ENCODE measurements around the gene NUFIP2. TPM values are rescaled to one million over a fixed set of nuclear protein-coding genes. Genes with fewer than 3 reads are reported as not detected.
A peak's percentile ranks its signal among the peaks of the same experiment; 100 is the strongest.

NUFIP2 gene
- total and polyA plus RNA-seq, 10 of the 15 experiments (the other 5 are each of a cell fraction or from before 2014, with no cell fraction given), result 3.7 to 32.3 (median 14.5) TPM

GRCh38 chr17:29293890-29294579 lies at the start of gene NUFIP2 (continued):
- TF ChIP-seq GABPA (IDR thresholded peaks at IDR 0.05; ENCODE audit: low read depth) (peak; percentile 70; the same call in 1 of the 2 replicates), NFYB (IDR thresholded peaks at IDR 0.05; ENCODE audit: insufficient read depth, low read depth, low read length) (peak; percentile 96), ZBTB40 (IDR thresholded peaks at IDR 0.05; ENCODE audit: borderline replicate concordance) (peak; percentile 73), FOS (IDR thresholded peaks at IDR 0.05; ENCODE audit: borderline replicate concordance, extremely low read depth, insufficient read length) (no peak), CBX5 (IDR thresholded peaks at IDR 0.05; ENCODE audit: low read depth) (peak; percentile 37; the same call in 1 of the 2 replicates), HCFC1 (IDR thresholded peaks at IDR 0.05; ENCODE audit: low read length) (peak; percentile 73), KAT2A (conservative IDR thresholded peaks at IDR 0.05; ENCODE audit: control insufficient read depth, low read depth, low read length) (no peak), ETV6 (conservative IDR thresholded peaks at IDR 0.05 in 1 of 2, IDR thresholded peaks at IDR 0.05 in 1 of 2; ENCODE audit: borderline replicate concordance in 1 of 2, low read depth in 1 of 2) (peak in 1 of 2 experiments; percentile 71; a peak in 1 of 4 replicates), DPF2 (IDR thresholded peaks at IDR 0.05) (peak; percentile 97), RB1 (IDR thresholded peaks at IDR 0.05; ENCODE audit: borderline replicate concordance) (peak; percentile 67; the same call in 1 of the 2 replicates), NFIC (IDR thresholded peaks at IDR 0.05; ENCODE audit: low read depth, low read length) (no peak), EGR1 (IDR thresholded peaks at IDR 0.05; ENCODE audit: borderline replicate concordance in 1 of 2, low read depth in 2 of 2, low read length in 2 of 2) (peak in 1 of 2 experiments; percentile 25; a peak in 1 of 3 replicates), POU2F2 (IDR thresholded peaks at IDR 0.05; ENCODE audit: borderline replicate concordance, low read depth, low read length) (peak; percentile 92; the same call in 2 of the 3 replicates), ZNF622 (IDR thresholded peaks at IDR 0.05) (no peak), NR2F1 (conservative IDR thresholded peaks at IDR 0.05) (no peak; the same call in 1 of the 2 replicates), CBX3 (IDR thresholded peaks at IDR 0.05; ENCODE audit: borderline replicate concordance, low read depth) (no peak), MTA3 (IDR thresholded peaks at IDR 0.05; ENCODE audit: borderline replicate concordance, low read length) (no peak), SIN3A (IDR thresholded peaks at IDR 0.05; ENCODE audit: low read depth, low read length) (peak; percentile 78)
- TF ChIP-seq, protein P1, sequence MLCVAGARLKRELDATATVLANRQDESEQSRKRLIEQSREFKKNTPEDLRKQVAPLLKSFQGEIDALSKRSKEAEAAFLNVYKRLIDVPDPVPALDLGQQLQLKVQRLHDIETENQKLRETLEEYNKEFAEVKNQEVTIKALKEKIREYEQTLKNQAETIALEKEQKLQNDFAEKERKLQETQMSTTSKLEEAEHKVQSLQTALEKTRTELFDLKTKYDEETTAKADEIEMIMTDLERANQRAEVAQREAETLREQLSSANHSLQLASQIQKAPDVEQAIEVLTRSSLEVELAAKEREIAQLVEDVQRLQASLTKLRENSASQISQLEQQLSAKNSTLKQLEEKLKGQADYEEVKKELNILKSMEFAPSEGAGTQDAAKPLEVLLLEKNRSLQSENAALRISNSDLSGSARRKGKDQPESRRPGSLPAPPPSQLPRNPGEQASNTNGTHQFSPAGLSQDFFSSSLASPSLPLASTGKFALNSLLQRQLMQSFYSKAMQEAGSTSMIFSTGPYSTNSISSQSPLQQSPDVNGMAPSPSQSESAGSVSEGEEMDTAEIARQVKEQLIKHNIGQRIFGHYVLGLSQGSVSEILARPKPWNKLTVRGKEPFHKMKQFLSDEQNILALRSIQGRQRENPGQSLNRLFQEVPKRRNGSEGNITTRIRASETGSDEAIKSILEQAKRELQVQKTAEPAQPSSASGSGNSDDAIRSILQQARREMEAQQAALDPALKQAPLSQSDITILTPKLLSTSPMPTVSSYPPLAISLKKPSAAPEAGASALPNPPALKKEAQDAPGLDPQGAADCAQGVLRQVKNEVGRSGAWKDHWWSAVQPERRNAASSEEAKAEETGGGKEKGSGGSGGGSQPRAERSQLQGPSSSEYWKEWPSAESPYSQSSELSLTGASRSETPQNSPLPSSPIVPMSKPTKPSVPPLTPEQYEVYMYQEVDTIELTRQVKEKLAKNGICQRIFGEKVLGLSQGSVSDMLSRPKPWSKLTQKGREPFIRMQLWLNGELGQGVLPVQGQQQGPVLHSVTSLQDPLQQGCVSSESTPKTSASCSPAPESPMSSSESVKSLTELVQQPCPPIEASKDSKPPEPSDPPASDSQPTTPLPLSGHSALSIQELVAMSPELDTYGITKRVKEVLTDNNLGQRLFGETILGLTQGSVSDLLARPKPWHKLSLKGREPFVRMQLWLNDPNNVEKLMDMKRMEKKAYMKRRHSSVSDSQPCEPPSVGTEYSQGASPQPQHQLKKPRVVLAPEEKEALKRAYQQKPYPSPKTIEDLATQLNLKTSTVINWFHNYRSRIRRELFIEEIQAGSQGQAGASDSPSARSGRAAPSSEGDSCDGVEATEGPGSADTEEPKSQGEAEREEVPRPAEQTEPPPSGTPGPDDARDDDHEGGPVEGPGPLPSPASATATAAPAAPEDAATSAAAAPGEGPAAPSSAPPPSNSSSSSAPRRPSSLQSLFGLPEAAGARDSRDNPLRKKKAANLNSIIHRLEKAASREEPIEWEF (IDR thresholded peaks at IDR 0.05; ENCODE audit: insufficient replicate concordance, low read depth, low read length), result no peak
